Neural cell (in vitro differentiated cells): ENCODE data around the gene SLC27A5.

Experiments
- EP300 ChIP-seq: fragments of 450-650 bp; conservative IDR thresholded peaks from 2 replicates; pipeline ENCODE4 v1.6.1; 2014; ENCODE audit warnings: antibody characterized with exemption, mild to moderate bottlenecking, moderate library complexity; ENCODE audit not compliant: poor library complexity, severe bottlenecking
- EZH2 ChIP-seq: fragments of 200-600, 300-800 bp; shearing (Covaris generic), sonication (generic); IDR thresholded peaks from 2 replicates; pipeline ENCODE4 v1.6.1; 2014; ENCODE audit warnings: antibody characterized with exemption, low read length, borderline replicate concordance, mild to moderate bottlenecking; ENCODE audit not compliant: insufficient read depth, poor library complexity, severe bottlenecking
- POLR2AphosphoS5 ChIP-seq: IDR thresholded peaks from 2 replicates; pipeline ENCODE4 v1.6.1; 2012
- RAD21 ChIP-seq: fragments of 450-650 bp; conservative IDR thresholded peaks from 2 replicates; pipeline ENCODE4 v1.6.1; 2014; ENCODE audit warnings: antibody characterized with exemption, mild to moderate bottlenecking, moderate library complexity
- TF ChIP-seq, protein P1 (sequence below): fragments of 450-650 bp; IDR thresholded peaks from 2 replicates; pipeline ENCODE4 v1.5.1; 2014; ENCODE audit warnings: antibody characterized with exemption, mild to moderate bottlenecking, moderate library complexity; ENCODE audit not compliant: poor library complexity, severe bottlenecking

DNA sequence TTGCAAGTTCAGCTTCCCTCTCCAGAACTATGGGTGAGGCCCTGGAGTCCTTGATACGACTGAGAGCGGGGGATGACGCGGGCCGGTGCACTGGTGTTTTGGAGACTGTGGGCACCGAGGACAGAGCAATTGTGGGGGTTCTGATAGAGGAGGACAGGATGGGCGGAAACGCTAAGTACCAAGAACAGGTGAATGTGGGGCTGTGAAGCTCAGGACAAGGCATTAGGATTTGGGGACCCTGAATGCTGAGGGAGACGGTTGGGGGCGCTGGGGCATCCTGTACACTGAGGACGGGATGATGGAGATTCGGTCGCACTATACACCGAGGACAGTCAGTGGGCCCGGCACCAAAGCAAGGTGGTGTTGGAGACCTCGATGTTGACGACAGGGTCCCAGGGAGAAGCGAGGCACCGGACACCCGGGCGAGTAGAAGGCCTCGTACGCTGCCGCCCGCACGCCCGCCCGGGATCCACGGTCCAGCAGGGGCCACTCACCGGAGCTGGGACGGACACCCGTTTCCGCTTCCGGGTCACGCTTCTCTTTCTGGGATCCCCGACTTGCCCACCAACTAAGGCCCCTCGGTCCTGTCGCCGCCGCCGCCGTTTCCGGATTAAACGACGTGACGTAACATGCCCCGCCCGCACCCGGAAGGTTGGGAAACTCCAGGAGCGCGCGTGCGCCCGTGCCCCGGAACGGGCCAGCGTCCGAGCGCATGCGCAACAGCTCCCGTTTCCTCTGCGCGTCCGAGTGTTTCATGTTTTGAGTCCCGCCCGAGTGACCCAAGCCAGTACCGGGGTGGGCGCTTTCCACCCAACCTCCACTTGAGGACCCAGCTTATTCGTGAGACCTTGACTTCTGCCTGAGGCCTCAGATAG, 42.9 kb upstream of the SLC27A5 start, which contains the start of gene CHMP2A:
- peak; percentile 89 for TF ChIP-seq POLR2AphosphoS5
- TF ChIP-seq EZH2: no peak
- TF ChIP-seq, protein P1, sequence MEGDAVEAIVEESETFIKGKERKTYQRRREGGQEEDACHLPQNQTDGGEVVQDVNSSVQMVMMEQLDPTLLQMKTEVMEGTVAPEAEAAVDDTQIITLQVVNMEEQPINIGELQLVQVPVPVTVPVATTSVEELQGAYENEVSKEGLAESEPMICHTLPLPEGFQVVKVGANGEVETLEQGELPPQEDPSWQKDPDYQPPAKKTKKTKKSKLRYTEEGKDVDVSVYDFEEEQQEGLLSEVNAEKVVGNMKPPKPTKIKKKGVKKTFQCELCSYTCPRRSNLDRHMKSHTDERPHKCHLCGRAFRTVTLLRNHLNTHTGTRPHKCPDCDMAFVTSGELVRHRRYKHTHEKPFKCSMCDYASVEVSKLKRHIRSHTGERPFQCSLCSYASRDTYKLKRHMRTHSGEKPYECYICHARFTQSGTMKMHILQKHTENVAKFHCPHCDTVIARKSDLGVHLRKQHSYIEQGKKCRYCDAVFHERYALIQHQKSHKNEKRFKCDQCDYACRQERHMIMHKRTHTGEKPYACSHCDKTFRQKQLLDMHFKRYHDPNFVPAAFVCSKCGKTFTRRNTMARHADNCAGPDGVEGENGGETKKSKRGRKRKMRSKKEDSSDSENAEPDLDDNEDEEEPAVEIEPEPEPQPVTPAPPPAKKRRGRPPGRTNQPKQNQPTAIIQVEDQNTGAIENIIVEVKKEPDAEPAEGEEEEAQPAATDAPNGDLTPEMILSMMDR: no peak
- TF ChIP-seq RAD21: peak; percentile 13
- TF ChIP-seq EP300: peak; percentile 51
